GM12864 (cell line): ENCODE data around the gene JARID2.
A peak's percentile ranks its signal among the peaks of the same experiment; 100 is the strongest.

ENCODE experiments used
- DNase-seq: peaks from one replicate; pipeline ENCODE4 v3.0.0-alpha.2; 2011; ENCODE audit warnings: low read depth
- H3K4me3 ChIP-seq: 2 replicates; pipeline ENCODE4 v1.5.1; 2011; ENCODE audit warnings: mild to moderate bottlenecking, low read depth, low read length, control low read depth
- CTCF ChIP-seq: IDR thresholded peaks from 2 replicates; pipeline ENCODE4 v1.5.1; 2011; ENCODE audit warnings: low read depth, mild to moderate bottlenecking, moderate library complexity, low read length, control low read depth, inconsistent platforms; ENCODE audit errors: missing control alignments

JARID2 gene

GRCh38 chr6:15239616-15240364, 6.1 kb upstream of the JARID2 start:
- no peak for TF ChIP-seq CTCF
- H3K4me3 ChIP-seq = no peak overlapping the region
- DNase-seq = no peak

GRCh38 chr6:15242503-15242902, 3.4 kb upstream of the JARID2 start:
- no peak overlapping the region for H3K4me3 ChIP-seq
- DNase-seq = no peak
- TF ChIP-seq CTCF = no peak

- H3K4me3 ChIP-seq = no peak overlapping the region
- TF ChIP-seq CTCF = no peak
- no peak for DNase-seq
These were observed 2.8 kb upstream of the JARID2 start for GRCh38 chr6:15242937-15243614.

GRCh38 chr6:15243910-15244619, 1.8 kb upstream of the JARID2 start:
- TF ChIP-seq CTCF = no peak
- DNase-seq = no peak
- H3K4me3 ChIP-seq = peak overlapping the region; percentile 78

GRCh38 chr6:15244620-15245360, 1.1 kb upstream of the JARID2 start:
- no peak for TF ChIP-seq CTCF
- no peak for DNase-seq
- peak overlapping the region; percentile 78 for H3K4me3 ChIP-seq

GRCh38 chr6:15246217-15246665, 372 bp downstream of the JARID2 start:
- no peak for TF ChIP-seq CTCF
- H3K4me3 ChIP-seq = peak overlapping the region; percentile 78
- no peak for DNase-seq
